ENCODE data around the gene BEAN1. TPM values are rescaled to one million over a fixed set of nuclear protein-coding genes. Genes with fewer than 3 reads are reported as not detected.
A peak's percentile ranks its signal among the peaks of the same experiment; 100 is the strongest.

The BEAN1 gene
- total RNA-seq, 1 donor from 2014 or later, result 3.7 TPM

DNA sequence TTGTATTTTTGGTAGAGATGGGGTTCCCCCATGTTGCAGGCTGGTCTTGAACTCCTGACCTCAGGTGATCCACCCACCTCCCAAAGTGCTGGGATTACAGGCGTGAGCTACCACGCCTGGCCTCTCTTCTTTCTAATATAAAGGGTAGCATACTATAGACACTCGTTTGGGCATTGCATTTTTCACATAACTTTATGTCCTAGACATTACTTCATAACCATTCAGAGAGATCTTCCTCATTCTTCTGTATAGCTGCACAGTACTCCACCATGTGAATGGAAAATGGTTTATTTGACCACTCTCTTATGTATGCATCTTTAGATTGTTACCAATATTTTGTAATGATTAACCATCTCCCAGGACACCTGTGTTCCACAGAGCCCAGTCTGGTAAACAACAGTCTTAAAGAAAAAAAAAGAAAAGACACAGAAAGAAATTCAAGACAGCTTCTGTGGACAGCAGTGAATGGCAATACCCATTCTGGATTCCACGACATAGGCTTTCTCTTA is 80.7 kb downstream of the BEAN1 start:
- TF ChIP-seq, protein P1, sequence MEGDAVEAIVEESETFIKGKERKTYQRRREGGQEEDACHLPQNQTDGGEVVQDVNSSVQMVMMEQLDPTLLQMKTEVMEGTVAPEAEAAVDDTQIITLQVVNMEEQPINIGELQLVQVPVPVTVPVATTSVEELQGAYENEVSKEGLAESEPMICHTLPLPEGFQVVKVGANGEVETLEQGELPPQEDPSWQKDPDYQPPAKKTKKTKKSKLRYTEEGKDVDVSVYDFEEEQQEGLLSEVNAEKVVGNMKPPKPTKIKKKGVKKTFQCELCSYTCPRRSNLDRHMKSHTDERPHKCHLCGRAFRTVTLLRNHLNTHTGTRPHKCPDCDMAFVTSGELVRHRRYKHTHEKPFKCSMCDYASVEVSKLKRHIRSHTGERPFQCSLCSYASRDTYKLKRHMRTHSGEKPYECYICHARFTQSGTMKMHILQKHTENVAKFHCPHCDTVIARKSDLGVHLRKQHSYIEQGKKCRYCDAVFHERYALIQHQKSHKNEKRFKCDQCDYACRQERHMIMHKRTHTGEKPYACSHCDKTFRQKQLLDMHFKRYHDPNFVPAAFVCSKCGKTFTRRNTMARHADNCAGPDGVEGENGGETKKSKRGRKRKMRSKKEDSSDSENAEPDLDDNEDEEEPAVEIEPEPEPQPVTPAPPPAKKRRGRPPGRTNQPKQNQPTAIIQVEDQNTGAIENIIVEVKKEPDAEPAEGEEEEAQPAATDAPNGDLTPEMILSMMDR (IDR thresholded peaks at IDR 0.05), result no peak
- H3K27me3 Mint-ChIP-seq (ENCODE audit: low read depth), result no peaks in the 10 kb centered on the region
- peaks cover 7% of the 10 kb centered on the region for H3K36me3 Mint-ChIP-seq (ENCODE audit: low read depth)
- peak overlapping the region; percentile 66 for H3K27ac Mint-ChIP-seq (ENCODE audit: unreplicated experiment)
- peaks cover 5% of the 10 kb centered on the region for H3K9me3 Mint-ChIP-seq (ENCODE audit: low read depth)
- H3K4me1 Mint-ChIP-seq (ENCODE audit: low read depth), result peaks cover 59% of the 10 kb centered on the region
- no peak overlapping the region for H3K4me3 Mint-ChIP-seq (ENCODE audit: unreplicated experiment)
- no peak for DNase-seq (ENCODE audit: low spot score)

DNA sequence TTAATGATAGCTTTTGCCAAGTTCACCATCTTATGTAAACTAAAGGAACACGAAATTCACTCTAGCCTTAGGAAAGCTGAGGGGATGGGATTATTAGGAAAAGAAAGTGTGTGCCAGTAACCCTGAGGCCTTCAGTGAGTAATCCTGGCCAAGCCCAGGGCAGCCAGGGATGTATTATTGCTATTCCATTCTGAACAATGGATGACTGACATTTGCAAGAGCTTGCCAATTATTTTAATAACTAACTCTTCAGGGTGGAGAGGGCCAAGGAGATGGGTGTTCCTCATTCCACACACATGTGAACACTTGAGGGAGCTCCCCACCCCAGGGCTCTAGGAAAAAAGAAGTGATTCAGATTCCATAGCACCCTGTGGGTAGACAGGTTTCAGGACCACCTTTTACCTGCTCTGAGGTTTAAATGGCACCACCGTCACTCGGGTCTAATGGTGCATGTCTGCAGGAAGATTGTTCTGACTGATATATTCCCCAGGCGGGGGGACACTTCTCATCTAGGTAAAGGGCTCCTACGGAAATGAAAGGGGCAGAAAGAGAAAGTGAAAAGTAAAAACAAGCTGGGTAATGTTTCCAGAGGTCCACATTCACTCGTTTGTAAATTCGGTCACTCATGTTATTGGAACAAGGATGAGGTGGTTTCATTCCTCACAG is 81.3 kb downstream of the BEAN1 start:
- peaks cover 5% of the 10 kb centered on the region for H3K9me3 Mint-ChIP-seq (ENCODE audit: low read depth)
- H3K27ac Mint-ChIP-seq (ENCODE audit: unreplicated experiment), result peak overlapping the region; percentile 66
- no peaks in the 10 kb centered on the region for H3K27me3 Mint-ChIP-seq (ENCODE audit: low read depth)
- peak; percentile 9 for DNase-seq (ENCODE audit: low spot score)
- H3K4me1 Mint-ChIP-seq (ENCODE audit: low read depth), result peaks cover 59% of the 10 kb centered on the region
- TF ChIP-seq, protein P1 (IDR thresholded peaks at IDR 0.05), result peak; percentile 23
- H3K4me3 Mint-ChIP-seq (ENCODE audit: unreplicated experiment), result no peak overlapping the region
- peaks cover 9% of the 10 kb centered on the region for H3K36me3 Mint-ChIP-seq (ENCODE audit: low read depth)

DNA sequence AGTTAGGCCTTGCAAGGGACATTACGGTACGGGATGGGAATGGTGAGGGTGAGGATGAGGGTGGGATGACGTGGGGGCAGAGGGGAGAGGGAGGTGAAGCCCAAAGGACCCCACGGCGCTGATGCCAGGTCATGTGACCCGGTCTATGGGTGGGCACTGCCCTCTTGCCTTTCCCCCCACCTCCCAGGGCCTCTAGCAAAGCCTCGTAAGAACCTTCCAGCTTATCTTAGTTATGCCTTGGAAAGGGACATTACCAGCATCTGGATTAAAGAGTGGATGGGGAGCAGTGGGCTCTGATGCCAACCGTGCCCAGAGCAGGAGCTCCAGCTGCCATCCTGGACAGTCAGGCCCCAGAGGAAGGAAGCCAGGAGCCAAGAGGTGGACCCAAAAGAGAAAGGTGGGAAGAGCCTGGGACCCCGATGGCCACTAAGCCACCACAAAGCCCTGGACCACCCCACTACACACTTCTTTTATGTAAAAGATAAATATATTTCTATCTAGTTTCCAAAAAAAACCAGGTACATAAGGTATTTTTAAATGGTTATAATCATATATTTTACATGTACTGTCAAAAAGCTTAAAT is 81.9 kb downstream of the BEAN1 start:
- Mint-ChIP-seq H3K27me3 (ENCODE audit: low read depth) (no peaks in the 10 kb centered on the region), H3K36me3 (ENCODE audit: low read depth) (peaks cover 10% of the 10 kb centered on the region), H3K4me1 (ENCODE audit: low read depth) (peaks cover 53% of the 10 kb centered on the region), H3K9me3 (ENCODE audit: low read depth) (peaks cover 5% of the 10 kb centered on the region), H3K4me3 (ENCODE audit: unreplicated experiment) (no peak overlapping the region), H3K27ac (ENCODE audit: unreplicated experiment) (no peak overlapping the region)
- TF ChIP-seq, protein P1 (IDR thresholded peaks at IDR 0.05), result no peak
- peak; percentile 62 for DNase-seq (ENCODE audit: low spot score)

DNA sequence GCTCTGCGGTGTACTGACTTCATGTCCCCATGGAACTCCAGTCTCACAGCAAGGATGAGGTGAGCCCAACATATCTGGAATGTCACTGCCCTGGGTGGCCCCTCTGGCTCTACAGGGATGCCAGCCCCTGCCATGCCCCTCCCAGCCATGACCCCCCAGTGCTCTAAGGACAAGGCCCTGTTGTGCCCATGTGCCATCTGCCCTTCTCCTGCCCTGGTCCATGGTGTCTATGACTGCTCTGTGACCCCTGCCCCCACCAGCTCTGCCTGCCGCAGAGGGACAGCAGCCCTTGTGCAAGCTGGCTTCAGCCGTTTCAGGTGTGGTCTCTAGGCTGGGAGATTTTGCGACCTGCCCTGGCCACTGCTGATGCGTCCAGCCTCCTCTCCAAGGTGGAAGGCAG is 82.5 kb downstream of the BEAN1 start:
- Mint-ChIP-seq H3K4me1 (ENCODE audit: low read depth) (peaks cover 50% of the 10 kb centered on the region), H3K27me3 (ENCODE audit: low read depth) (no peaks in the 10 kb centered on the region), H3K27ac (ENCODE audit: unreplicated experiment) (no peak overlapping the region), H3K36me3 (ENCODE audit: low read depth) (peaks cover 10% of the 10 kb centered on the region), H3K4me3 (ENCODE audit: unreplicated experiment) (no peak overlapping the region), H3K9me3 (ENCODE audit: low read depth) (peaks cover 5% of the 10 kb centered on the region)
- TF ChIP-seq, protein P1 (IDR thresholded peaks at IDR 0.05), result no peak
- DNase-seq (ENCODE audit: low spot score), result peak; percentile 57

DNA sequence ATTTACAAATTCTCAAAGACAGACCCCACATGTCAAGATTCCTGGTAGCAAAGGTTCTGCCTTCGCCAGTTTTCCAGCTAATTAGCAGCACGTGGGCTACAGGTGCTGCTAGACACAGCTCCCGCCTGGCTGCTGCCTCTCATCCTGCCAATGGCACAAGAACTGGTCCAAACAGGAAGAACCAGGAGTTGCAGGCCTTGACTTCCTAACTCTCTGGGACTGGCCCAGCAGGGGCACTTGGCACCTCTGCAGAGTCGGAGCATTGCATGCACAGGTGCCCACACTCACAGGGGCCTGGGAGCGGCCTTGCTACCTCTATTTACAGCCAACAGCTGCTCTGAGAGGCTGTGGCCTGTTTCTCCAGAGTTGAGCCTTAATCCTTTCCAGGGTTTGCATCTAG is 83.2 kb downstream of the BEAN1 start:
- no peaks in the 10 kb centered on the region for H3K27me3 Mint-ChIP-seq (ENCODE audit: low read depth)
- peaks cover 5% of the 10 kb centered on the region for H3K9me3 Mint-ChIP-seq (ENCODE audit: low read depth)
- peak; percentile 50 for DNase-seq (ENCODE audit: low spot score)
- TF ChIP-seq, protein P1 (IDR thresholded peaks at IDR 0.05), result no peak
- peaks cover 52% of the 10 kb centered on the region for H3K4me1 Mint-ChIP-seq (ENCODE audit: low read depth)
- H3K4me3 Mint-ChIP-seq (ENCODE audit: unreplicated experiment), result no peak overlapping the region
- H3K36me3 Mint-ChIP-seq (ENCODE audit: low read depth), result peaks cover 13% of the 10 kb centered on the region
- H3K27ac Mint-ChIP-seq (ENCODE audit: unreplicated experiment), result no peak overlapping the region

Data from chondrocyte (in vitro differentiated cells).